IMR-90 (cell line): ENCODE measurements around the gene PTGR3. TPM values are rescaled to one million over a fixed set of nuclear protein-coding genes. Genes with fewer than 3 reads are reported as not detected.

Experiments used
- ATAC-seq: fragments of 200-7000 bp; cut with Tn5 transposase; 2 replicates; pipeline ENCODE4 v1.9.1; 2020; ENCODE audit warnings: low read depth, mild to moderate bottlenecking, moderate library complexity
- BruUV-seq: library from RNA; stranded (reverse); fragments of 400-500 nt; replicated peaks from 2 replicates; lab custom pipeline; 2021; lab: Mats Ljungman, UMichigan
- CTCF ChIA-PET: fragments of 300-600 bp; formaldehyde crosslinking; extraction: SDS; loops from one replicate; lab custom pipeline; 2021; ENCODE audit warnings: antibody characterized with exemption; lab: Yijun Ruan, JAX
- POLR2A ChIA-PET: fragments of 300-600 bp; sonication (Branson Sonifier 250); formaldehyde crosslinking; loops from one replicate; lab custom pipeline; 2022; ENCODE audit warnings: antibody characterized with exemption; ENCODE audit not compliant: unreplicated experiment; lab: Charles Lee
- DNase-seq: peaks from one replicate; pipeline ENCODE4 v3.0.0; 2013
- H2AFZ ChIP-seq: replicated peaks from 2 replicates; pipeline ENCODE3; 2013; ENCODE audit warnings: low read length, mild to moderate bottlenecking; ENCODE audit not compliant: poor library complexity
- H2AK5ac ChIP-seq: 2 replicates; pipeline ENCODE4 v1.6.1; 2013; ENCODE audit warnings: low read depth, low read length, inconsistent platforms
- H2AK9ac ChIP-seq: replicated peaks from 2 replicates; pipeline ENCODE3; 2013; ENCODE audit warnings: mild to moderate bottlenecking, low read depth, low read length, moderate library complexity; ENCODE audit not compliant: poor library complexity
- H2BK120ac ChIP-seq: 2 replicates; pipeline ENCODE4 v1.6.1; 2013; ENCODE audit warnings: low read depth, low read length, inconsistent platforms
- H2BK15ac ChIP-seq: 3 replicates; pipeline ENCODE4 v1.6.1; 2013; ENCODE audit warnings: low read depth, low read length, inconsistent platforms
- H2BK20ac ChIP-seq: 2 replicates; pipeline ENCODE4 v1.6.1; 2013; ENCODE audit warnings: low read depth, mild to moderate bottlenecking, inconsistent platforms, low read length, moderate library complexity
- H2BK5ac ChIP-seq: 2 replicates; pipeline ENCODE4 v1.6.1; 2013; ENCODE audit warnings: mild to moderate bottlenecking, low read depth, low read length, inconsistent platforms; ENCODE audit not compliant: poor library complexity, severe bottlenecking
- H3K14ac ChIP-seq: replicated peaks from 2 replicates; pipeline ENCODE4 v1.6.1; 2013; ENCODE audit warnings: low read depth, low read length, inconsistent platforms
- H3K18ac ChIP-seq: 2 replicates; pipeline ENCODE4 v1.6.1; 2013; ENCODE audit warnings: low read depth, low read length, control low read depth
- H3K23ac ChIP-seq: 2 replicates; pipeline ENCODE4 v1.6.1; 2013; ENCODE audit warnings: low read depth, low read length, inconsistent platforms
- H3K27ac ChIP-seq: 2 replicates; pipeline ENCODE4 v1.5.1; 2013; ENCODE audit warnings: mild to moderate bottlenecking, control low read depth, low read length; ENCODE audit not compliant: insufficient read depth
- H3K27me3 ChIP-seq: 2 replicates; pipeline ENCODE4 v1.6.1; 2013; ENCODE audit warnings: low read length; ENCODE audit not compliant: control insufficient read depth, insufficient read depth
- H3K36me3 ChIP-seq: 2 replicates; pipeline ENCODE4 v1.6.1; 2013; ENCODE audit warnings: low read length, mixed read lengths; ENCODE audit not compliant: control insufficient read depth, insufficient read depth
- H3K4ac ChIP-seq: 2 replicates; pipeline ENCODE4 v1.6.1; 2013; ENCODE audit warnings: low read depth, low read length, inconsistent platforms
- H3K4me1 ChIP-seq: 2 replicates; pipeline ENCODE4 v1.6.1; 2013; ENCODE audit warnings: low read length, mixed read lengths; ENCODE audit not compliant: control insufficient read depth, insufficient read depth
- H3K4me2 ChIP-seq: 2 replicates; pipeline ENCODE4 v1.6.1; 2013; ENCODE audit warnings: low read depth, mild to moderate bottlenecking, control low read depth, low read length, moderate library complexity
- H3K4me3 ChIP-seq: 2 replicates; pipeline ENCODE4 v1.5.1; 2013; ENCODE audit warnings: low read depth, mild to moderate bottlenecking, control low read depth, low read length, moderate library complexity; ENCODE audit not compliant: insufficient read depth
- H3K56ac ChIP-seq: 2 replicates; pipeline ENCODE4 v1.6.1; 2013; ENCODE audit warnings: low read length, inconsistent platforms; ENCODE audit not compliant: insufficient read depth; ENCODE audit errors: extremely low read depth
- H3K79me1 ChIP-seq, 2 experiments: 2 replicates each; pipeline ENCODE4 v1.6.1; 2013; ENCODE audit warnings: low read length in 2 of 2, inconsistent platforms in 1 of 2, low read depth in 1 of 2
- H3K9ac ChIP-seq: 2 replicates; pipeline ENCODE4 v1.6.1; 2013; ENCODE audit warnings: low read depth, low read length, control low read depth
- H3K9me1 ChIP-seq: 2 replicates; pipeline ENCODE4 v1.6.1; 2013; ENCODE audit warnings: low read length, inconsistent platforms; ENCODE audit not compliant: insufficient read depth
- H3K9me3 ChIP-seq: 2 replicates; pipeline ENCODE4 v1.6.1; 2013; ENCODE audit warnings: low read length; ENCODE audit not compliant: control insufficient read depth, insufficient read depth
- H4K20me1 ChIP-seq: 2 replicates; pipeline ENCODE4 v1.6.1; 2013; ENCODE audit warnings: low read length, inconsistent platforms; ENCODE audit not compliant: insufficient read depth
- H4K5ac ChIP-seq: 2 replicates; pipeline ENCODE4 v1.6.1; 2013; ENCODE audit warnings: mild to moderate bottlenecking, low read depth, low read length, control low read depth
- H4K8ac ChIP-seq, 2 experiments: 2 replicates each; pipeline ENCODE4 v1.6.1; 2013; ENCODE audit warnings: low read depth in 2 of 2, low read length in 2 of 2, control low read depth in 1 of 2, inconsistent platforms in 1 of 2
- H4K91ac ChIP-seq: 2 replicates; pipeline ENCODE4 v1.6.1; 2013; ENCODE audit warnings: low read depth, low read length, inconsistent platforms; ENCODE audit not compliant: insufficient read depth
- BHLHE40 ChIP-seq: fragments of 150-350 bp; IDR thresholded peaks from 2 replicates; pipeline ENCODE4 v1.6.1; 2016; ENCODE audit warnings: mild to moderate bottlenecking, low read depth, low read length
- CEBPB ChIP-seq: IDR thresholded peaks from 2 replicates; pipeline ENCODE4 v1.6.1; 2012; ENCODE audit warnings: low read depth, low read length, improper control_type of control experiment
- CHD1 ChIP-seq: IDR thresholded peaks from 2 replicates; pipeline ENCODE4 v1.6.1; 2012; ENCODE audit warnings: low read depth, low read length, improper control_type of control experiment
- ELK1 ChIP-seq: fragments of 150-350 bp; IDR thresholded peaks from 2 replicates; pipeline ENCODE4 v1.6.1; 2016; ENCODE audit warnings: low read depth, mild to moderate bottlenecking, low read length, moderate library complexity, borderline replicate concordance
- MAZ ChIP-seq: IDR thresholded peaks from 2 replicates; pipeline ENCODE4 v1.6.1; 2012; ENCODE audit warnings: low read depth, mild to moderate bottlenecking, low read length, improper control_type of control experiment, moderate library complexity, borderline replicate concordance
- MXI1 ChIP-seq: IDR thresholded peaks from 2 replicates; pipeline ENCODE4 v1.6.1; 2012; ENCODE audit warnings: low read depth, mild to moderate bottlenecking, low read length, moderate library complexity, borderline replicate concordance
- NFE2L2 ChIP-seq: fragments of 150-350 bp; IDR thresholded peaks from 2 replicates; pipeline ENCODE4 v1.6.1; 2016; ENCODE audit warnings: low read depth, mild to moderate bottlenecking, low read length
- RAD21 ChIP-seq: IDR thresholded peaks from 2 replicates; pipeline ENCODE4 v1.6.1; 2012; ENCODE audit warnings: low read length, improper control_type of control experiment
- RCOR1 ChIP-seq: IDR thresholded peaks from 2 replicates; pipeline ENCODE4 v1.6.1; 2012; ENCODE audit warnings: mild to moderate bottlenecking, low read length, improper control_type of control experiment; ENCODE audit not compliant: insufficient replicate concordance
- RFX5 ChIP-seq: IDR thresholded peaks from 2 replicates; pipeline ENCODE4 v1.8.0; 2012; ENCODE audit warnings: low read depth, mild to moderate bottlenecking, low read length, moderate library complexity
- WGBS, 2 experiments: methylation state at CpG; one replicate each; pipeline versions ENCODE4 v1.1.5 to v1.1.7; 2013; ENCODE audit warnings: missing lambda C conversion rate in 2 of 2; ENCODE audit not compliant: insufficient read length in 1 of 2; ENCODE audit errors: extremely low coverage in 2 of 2; 5-methylcytosine and 5-hydroxymethylcytosine counted together
- dilution Hi-C: fragments of 300-500 bp; cut with HindIII; formaldehyde crosslinking; loops from one replicate; pipeline ENCODE4 v1.14.3; 2018; ENCODE audit warnings: low sequenced_read_pairs; ENCODE audit not compliant: unreplicated experiment
- in situ Hi-C: fragments of 300-500 bp; cut with MboI; formaldehyde crosslinking; loops from 3 replicates; pipeline ENCODE4 v1.14.3; 2019; ENCODE audit warnings: low sequenced_read_pairs, inconsistent platforms, mixed read lengths
- intact Hi-C: fragments of 100-400 bp; cut with micrococcal nuclease; formaldehyde crosslinking; loops from 2 replicates; pipeline ENCODE4 v1.10.0; 2022
- polyA plus RNA-seq, 3 experiments: library from polyadenylated mRNA; depleted of rRNA; stranded (reverse); fragments of >200 nt; gene quantifications; 2 replicates each; pipeline ENCODE4 v1.2.3, GENCODE V29; 2012; ENCODE audit warnings: low replicate concordance in 1 of 3
- total RNA-seq: library from RNA; depleted of rRNA; stranded (reverse); fragments of >200 nt; gene quantifications from 2 replicates; pipeline ENCODE4 v1.2.3, GENCODE V29; 2012

PTGR3 gene
- total and polyA plus RNA-seq, 2 of the 4 experiments (the other 2 are of a cell fraction): 16.1 to 26.4 TPM

- TF ChIP-seq ELK1 (no peak), RAD21 (no peak), RFX5 (no peak), RCOR1 (no peak), CEBPB (no peak), MXI1 (no peak), BHLHE40 (no peak), NFE2L2 (no peak), MAZ (no peak), CHD1 (no peak)
- Histone ChIP-seq H3K4me1 (peaks cover 8% of the 10 kb centered on the region), H4K20me1 (no peaks in the 10 kb centered on the region; the same call in 1 of the 2 replicates), H3K9me1 (peaks cover 4% of the 10 kb centered on the region; the same call in 1 of the 2 replicates), H3K4ac (no peak overlapping the region), H3K23ac (no peak overlapping the region), H3K27me3 (no peaks in the 10 kb centered on the region), H4K91ac (no peak overlapping the region), H4K8ac (no peak overlapping the region), H2AK9ac (no peak overlapping the region), H3K56ac (no peak overlapping the region), H3K4me3 (no peak overlapping the region), H3K36me3 (peaks cover 2% of the 10 kb centered on the region; the same call in 1 of the 2 replicates), H3K9ac (no peak overlapping the region), H4K5ac (no peak overlapping the region), H3K27ac (no peak overlapping the region), H3K79me1 (peaks cover 8 to 54% of the 10 kb centered on the region in 2 experiments), H3K18ac (no peak overlapping the region), H2BK15ac (no peak overlapping the region), H2BK20ac (no peak overlapping the region), H2BK120ac (no peak overlapping the region), H2AK5ac (no peak overlapping the region), H2BK5ac (no peak overlapping the region), H2AFZ (no peak overlapping the region), H3K14ac (no peak overlapping the region), H3K9me3 (no peaks in the 10 kb centered on the region), H3K4me2 (no peak overlapping the region)
- no TSS peak for BruUV-seq
- 92% methylated on average over 2 of the region's 12 CpGs; no CpG with 5 or more reads in 1 of the 2 experiments for whole genome bisulfite sequencing, 2 experiments
- in situ Hi-C loops (loop anchor here (25.0 kb wide), 1 partner anchor 1142 kb away; no protein-coding TSS in a partner anchor), intact Hi-C loops (no loop called here), dilution Hi-C loops (no loop called here)
- ATAC-seq (no peak), DNase-seq (no peak)
- ChIA-PET CTCF (no interaction called here), POLR2A (no interaction called here)
These were observed 11.8 kb upstream of the PTGR3 start for GRCh38 chr18:75220551-75221355.
